Endothelial cell (in vitro differentiated cells): ENCODE data around the gene PLK5. TPM values are rescaled to one million over a fixed set of nuclear protein-coding genes. Genes with fewer than 3 reads are reported as not detected.

ENCODE experiments used
- DNase-seq: peaks from one replicate; pipeline ENCODE4 v3.0.0; 2021; ENCODE audit warnings: low spot score
- H3K27ac Mint-ChIP-seq: one replicate; pipeline ENCODE4 v1.8.0; 2021; ENCODE audit warnings: mixed read lengths, inconsistent platforms; ENCODE audit not compliant: unreplicated experiment
- H3K27me3 Mint-ChIP-seq: one replicate; pipeline ENCODE4 v1.8.0; 2021; ENCODE audit warnings: mild to moderate bottlenecking, moderate library complexity, mixed read lengths, inconsistent platforms; ENCODE audit not compliant: unreplicated experiment
- H3K36me3 Mint-ChIP-seq: one replicate; pipeline ENCODE4 v1.8.0; 2021; ENCODE audit warnings: mild to moderate bottlenecking, low read depth, mixed read lengths, inconsistent platforms; ENCODE audit not compliant: unreplicated experiment
- H3K4me1 Mint-ChIP-seq: one replicate; pipeline ENCODE4 v1.8.0; 2021; ENCODE audit warnings: mild to moderate bottlenecking, mixed read lengths, inconsistent platforms; ENCODE audit not compliant: unreplicated experiment
- H3K4me3 Mint-ChIP-seq: one replicate; pipeline ENCODE4 v1.8.0; 2021; ENCODE audit warnings: mild to moderate bottlenecking, mixed read lengths, inconsistent platforms; ENCODE audit not compliant: unreplicated experiment
- H3K9me3 Mint-ChIP-seq: one replicate; pipeline ENCODE4 v1.8.0; 2021; ENCODE audit warnings: mixed read lengths, inconsistent platforms; ENCODE audit not compliant: unreplicated experiment
- CTCF ChIP-seq: fragments of 200-600 bp; sonication (generic); IDR thresholded peaks from one replicate; pipeline ENCODE4 v1.5.0; 2021; ENCODE audit warnings: antibody characterized with exemption; ENCODE audit not compliant: unreplicated experiment
- total RNA-seq: library from RNA; stranded (reverse); fragmentation: NEBNext Ultra II Directional; extraction: Animal tissue kit (Norgen Biotek cat#: 25700); gene quantifications from one replicate; pipeline ENCODE4 v1.2.1, GENCODE V29; 2021; ENCODE audit not compliant: unreplicated experiment

PLK5 gene
- total RNA-seq, 1 donor from 2014 or later: 1.1 TPM

- peaks cover 2% of the 10 kb centered on the region for H3K4me1 Mint-ChIP-seq
- peaks cover 14% of the 10 kb centered on the region for H3K27me3 Mint-ChIP-seq
- DNase-seq: no peak
- no peaks in the 10 kb centered on the region for H3K9me3 Mint-ChIP-seq
- H3K4me3 Mint-ChIP-seq: no peak overlapping the region
- H3K27ac Mint-ChIP-seq: no peak overlapping the region
- no peaks in the 10 kb centered on the region for H3K36me3 Mint-ChIP-seq
- TF ChIP-seq CTCF: no peak
Measured at GRCh38 chr19:1492474-1493006, 31.3 kb upstream of the PLK5 start.

- Mint-ChIP-seq H3K27ac (no peak overlapping the region), H3K27me3 (peaks cover 12% of the 10 kb centered on the region), H3K9me3 (no peaks in the 10 kb centered on the region), H3K4me1 (peaks cover 2% of the 10 kb centered on the region), H3K36me3 (no peaks in the 10 kb centered on the region), H3K4me3 (no peak overlapping the region)
- DNase-seq: no peak
- no peak for TF ChIP-seq CTCF
Measured at GRCh38 chr19:1494115-1494815, 29.6 kb upstream of the PLK5 start.

GRCh38 chr19:1495051-1495798 lies 28.7 kb upstream of the PLK5 start:
- no peak overlapping the region for H3K4me3 Mint-ChIP-seq
- no peak for TF ChIP-seq CTCF
- peaks cover 12% of the 10 kb centered on the region for H3K27me3 Mint-ChIP-seq
- H3K36me3 Mint-ChIP-seq: no peaks in the 10 kb centered on the region
- DNase-seq: no peak
- H3K4me1 Mint-ChIP-seq: peaks cover 2% of the 10 kb centered on the region
- no peaks in the 10 kb centered on the region for H3K9me3 Mint-ChIP-seq
- H3K27ac Mint-ChIP-seq: no peak overlapping the region

- Mint-ChIP-seq H3K4me1 (no peaks in the 10 kb centered on the region), H3K9me3 (no peaks in the 10 kb centered on the region), H3K4me3 (no peak overlapping the region), H3K27me3 (peaks cover 8% of the 10 kb centered on the region), H3K36me3 (no peaks in the 10 kb centered on the region), H3K27ac (no peak overlapping the region)
- DNase-seq: no peak
- no peak for TF ChIP-seq CTCF
Measured at GRCh38 chr19:1495799-1496713, 27.8 kb upstream of the PLK5 start.
